Stimulated activated naive CD4-positive, alpha-beta T cell treated with Interleukin-2 at 50 U/mL for 16 hours (primary cell): ENCODE measurements around the gene SC5D.

Experiments
- DNase-seq: peaks from one replicate; lab custom pipeline; 2025; lab: John Stamatoyannopoulos, UW

The SC5D gene, protein sequence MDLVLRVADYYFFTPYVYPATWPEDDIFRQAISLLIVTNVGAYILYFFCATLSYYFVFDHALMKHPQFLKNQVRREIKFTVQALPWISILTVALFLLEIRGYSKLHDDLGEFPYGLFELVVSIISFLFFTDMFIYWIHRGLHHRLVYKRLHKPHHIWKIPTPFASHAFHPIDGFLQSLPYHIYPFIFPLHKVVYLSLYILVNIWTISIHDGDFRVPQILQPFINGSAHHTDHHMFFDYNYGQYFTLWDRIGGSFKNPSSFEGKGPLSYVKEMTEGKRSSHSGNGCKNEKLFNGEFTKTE

GRCh38 chr11:121292495-121293287 is at the start of gene SC5D:
TSS of gene SC5D (plus strand) at chr11:121292771. CDS start at chr11:121303376, 10,605 bp downstream.
- peak; percentile 89 for DNase-seq

DNA sequence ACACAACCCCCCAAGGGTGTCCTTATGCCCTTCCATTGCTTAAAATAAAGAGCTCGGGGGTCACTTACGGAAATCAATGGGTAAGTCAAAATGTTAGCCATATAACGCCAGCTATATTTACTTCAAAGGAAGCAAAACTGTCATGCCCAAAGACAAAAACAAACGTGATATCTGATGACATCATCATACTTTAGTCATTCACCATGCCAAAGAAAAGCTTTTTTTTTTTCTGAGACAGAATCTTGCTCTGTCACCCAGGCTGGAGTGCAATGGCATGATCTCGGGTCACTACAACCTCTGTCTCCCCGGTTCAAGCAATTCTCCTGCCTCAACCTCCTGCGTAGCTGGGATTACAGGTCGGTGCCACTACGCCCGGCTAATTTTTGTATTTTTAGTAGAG is 47.7 kb upstream of the SC5D start:
- DNase-seq = no peak

DNA sequence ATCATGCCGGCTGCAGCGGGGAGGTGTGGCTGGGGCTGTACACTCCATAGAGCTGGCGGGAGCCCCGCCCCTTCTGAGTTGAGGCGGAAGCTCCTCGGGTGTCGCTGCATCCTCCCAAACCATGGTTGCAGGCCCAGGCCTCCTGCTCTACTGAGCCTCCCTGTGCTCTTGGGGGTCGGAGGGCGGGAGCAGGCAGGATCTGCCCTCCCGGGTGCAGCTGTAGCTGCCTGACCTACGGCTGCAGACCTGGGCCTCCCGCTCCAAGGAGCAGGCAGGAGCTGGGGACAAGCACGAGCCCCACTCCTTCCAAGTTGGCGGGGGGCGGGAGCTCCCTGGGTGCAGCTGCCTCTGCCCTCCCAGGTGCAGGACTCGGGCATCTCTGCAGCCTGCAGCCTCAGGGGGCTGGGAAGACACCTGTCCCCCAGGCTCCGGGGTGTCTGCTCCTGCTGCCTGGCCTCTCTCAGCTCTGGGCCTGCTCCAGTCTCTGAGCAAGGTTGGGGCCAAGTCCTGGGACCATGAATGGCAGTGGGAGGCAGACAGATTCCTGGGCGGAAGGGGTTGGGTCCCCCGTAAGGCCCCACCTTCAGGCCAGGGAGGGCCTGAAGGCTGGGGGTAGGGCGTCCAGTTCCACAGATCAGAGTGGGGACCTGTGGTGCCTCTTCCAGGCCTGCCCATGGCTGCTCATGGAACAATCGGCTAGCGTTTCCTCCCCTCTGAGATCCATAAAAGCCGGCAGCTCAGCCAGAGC is 46.4 kb upstream of the SC5D start:
- DNase-seq = no peak

- no peak for DNase-seq
Measured at GRCh38 chr11:121246769-121247035, 45.9 kb upstream of the SC5D start.

DNA sequence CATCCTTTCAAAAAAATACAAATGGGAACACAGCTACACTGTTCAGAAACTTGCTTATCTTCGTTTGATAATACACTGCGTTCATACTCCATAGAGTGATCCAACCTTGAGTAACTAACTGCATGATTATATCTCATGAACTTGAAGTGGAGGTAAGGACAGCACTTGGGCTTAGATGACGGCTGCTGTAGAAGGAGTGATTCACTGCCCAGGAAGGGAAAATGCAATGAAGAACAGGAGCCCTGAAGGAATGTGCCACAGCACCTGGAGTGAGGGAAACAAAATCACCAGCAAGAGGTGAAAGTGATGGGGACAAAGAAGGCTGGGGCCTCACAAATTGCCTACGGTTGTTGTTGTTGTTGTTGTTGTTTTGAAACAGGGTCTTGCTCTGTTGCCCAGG is 44.1 kb upstream of the SC5D start:
- DNase-seq = no peak

DNA sequence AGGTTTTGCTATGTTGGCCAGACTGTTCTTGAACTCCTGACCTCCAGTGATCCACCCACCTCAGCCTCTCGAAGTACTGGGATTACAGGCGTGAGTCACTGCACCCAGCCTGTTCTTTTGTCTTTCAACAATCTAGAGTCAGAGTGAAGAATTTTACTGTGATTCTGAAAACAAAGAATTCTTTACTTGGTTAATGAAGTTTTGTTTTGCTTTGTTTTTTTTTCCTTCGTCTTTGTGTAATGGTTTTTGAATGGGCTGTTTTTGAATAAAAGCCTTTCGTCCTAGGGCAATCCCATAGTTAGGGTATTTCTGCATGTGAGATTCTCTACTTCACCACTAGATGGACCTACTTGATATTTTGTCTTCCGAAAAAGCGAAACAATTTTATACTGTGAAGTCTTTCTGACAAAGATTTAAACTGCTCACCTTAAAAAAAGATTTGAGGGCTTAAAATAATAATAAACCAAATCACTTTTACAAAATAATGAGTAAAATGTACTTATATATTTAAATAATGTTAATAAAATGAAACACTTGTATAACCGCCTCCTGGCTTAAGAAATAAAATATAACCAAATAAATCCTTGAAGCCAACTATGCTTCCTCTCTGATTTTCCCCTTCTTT is 43.4 kb upstream of the SC5D start:
- peak; percentile 4 for DNase-seq

DNA sequence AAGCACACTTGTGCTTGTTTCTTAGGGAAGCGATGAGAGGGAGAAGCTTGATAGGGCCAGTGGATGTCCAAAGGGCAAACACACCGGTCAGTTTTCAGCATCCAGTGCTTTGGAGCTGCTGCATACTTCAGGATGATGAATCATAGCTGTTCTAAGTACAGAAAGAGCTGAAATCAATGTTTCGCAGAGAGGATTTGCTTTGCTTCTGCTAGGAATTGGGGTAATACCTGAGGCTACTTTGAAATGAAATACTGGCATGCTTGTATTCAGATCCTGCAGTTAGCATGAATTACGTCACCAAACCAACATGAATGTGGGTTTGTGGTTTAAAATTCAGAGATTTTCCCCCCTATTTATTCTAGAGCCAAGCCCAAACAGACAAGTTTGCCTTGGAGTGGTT is 41.7 kb upstream of the SC5D start:
- DNase-seq = no peak

GRCh38 chr11:121253951-121254350 is 38.6 kb upstream of the SC5D start:
- DNase-seq = no peak

GRCh38 chr11:121254756-121255155 is 37.8 kb upstream of the SC5D start:
- DNase-seq = no peak

DNA sequence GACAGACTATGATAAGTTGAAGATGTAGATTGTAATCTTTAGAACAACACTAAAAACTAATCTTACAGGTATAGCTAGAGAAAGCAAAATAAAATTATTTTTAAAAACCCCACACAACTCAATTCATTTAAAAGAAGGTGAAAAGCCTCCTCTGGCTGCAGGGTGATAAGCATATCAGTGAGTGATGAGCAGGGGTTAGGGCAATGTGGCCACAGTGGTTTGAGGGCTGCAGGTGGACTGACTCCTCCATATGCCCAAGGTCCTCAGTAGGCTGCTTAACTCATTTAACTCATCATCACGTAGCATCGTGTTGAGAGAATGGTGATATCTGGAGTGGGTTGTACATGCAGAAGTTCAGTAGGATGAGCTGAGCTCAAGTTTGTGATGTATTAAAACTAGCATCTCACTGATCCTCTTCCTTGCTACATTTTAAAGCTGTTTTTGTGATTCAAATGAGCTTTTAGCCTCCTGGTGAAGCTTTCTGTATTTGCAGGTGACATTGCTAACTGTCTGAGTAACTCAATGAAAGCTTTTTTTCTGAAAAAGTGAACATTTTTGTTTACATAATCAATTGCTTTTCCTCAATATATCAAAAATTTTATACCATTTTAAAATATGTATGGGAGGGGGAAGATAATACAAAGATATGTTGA is 37.0 kb upstream of the SC5D start:
- DNase-seq = no peak

DNA sequence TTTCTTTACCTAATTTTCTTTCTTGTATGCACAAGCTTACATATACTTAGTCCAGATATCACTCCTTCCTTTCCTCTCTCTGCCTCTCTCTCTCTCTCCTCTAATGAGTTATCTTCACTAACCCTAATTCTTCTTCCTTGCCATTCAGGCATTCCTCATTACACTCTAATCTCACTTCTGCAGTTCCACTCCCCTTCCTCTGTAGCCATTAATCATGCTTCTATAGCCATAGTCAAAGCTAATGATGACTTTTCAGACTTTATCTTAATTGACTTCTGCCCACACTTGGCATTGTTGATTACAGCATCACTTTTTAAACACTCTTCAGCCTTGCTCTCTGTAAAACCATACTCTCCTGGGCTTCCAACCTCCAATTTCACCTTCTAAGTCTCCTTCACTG is 35.3 kb upstream of the SC5D start:
- DNase-seq = no peak

DNA sequence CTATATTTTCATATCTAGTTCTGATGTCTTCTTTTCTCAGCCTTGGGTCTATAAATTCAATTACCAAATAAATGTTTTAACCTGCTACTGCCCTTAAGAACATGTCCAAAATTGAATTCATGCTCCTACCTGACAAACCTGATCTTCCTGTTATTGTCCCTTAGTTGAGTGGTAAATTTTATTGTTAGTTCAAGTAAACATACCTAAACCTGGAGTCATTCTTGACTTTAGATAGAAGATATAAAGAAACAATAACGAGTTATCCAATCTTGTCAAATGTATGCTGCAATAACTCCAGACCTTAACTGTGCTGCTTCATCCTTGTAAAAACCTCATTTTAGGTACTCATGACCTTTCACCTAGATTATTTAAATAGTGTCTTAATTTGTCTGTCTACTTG is 34.6 kb upstream of the SC5D start:
- no peak for DNase-seq

DNA sequence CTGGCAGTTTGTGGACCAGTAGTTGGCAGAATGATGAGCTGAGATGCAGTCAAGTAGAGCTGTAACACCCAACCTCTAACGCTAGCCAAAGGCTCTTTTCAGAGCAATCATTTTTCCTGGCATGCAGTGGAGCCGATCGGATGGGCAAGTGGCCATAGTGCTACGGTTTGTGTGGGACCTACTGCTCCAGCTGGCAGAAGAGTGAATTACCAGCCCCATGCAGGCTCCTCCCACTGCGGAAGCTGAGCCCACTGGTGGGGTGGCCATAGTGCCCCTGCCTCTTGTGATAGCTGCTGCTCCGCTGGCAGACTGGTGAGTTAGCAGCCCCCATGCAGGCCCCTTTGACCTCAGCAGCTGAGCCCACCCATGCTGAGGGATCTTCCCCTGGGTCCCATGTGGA is 27.0 kb upstream of the SC5D start:
- DNase-seq = no peak

DNA sequence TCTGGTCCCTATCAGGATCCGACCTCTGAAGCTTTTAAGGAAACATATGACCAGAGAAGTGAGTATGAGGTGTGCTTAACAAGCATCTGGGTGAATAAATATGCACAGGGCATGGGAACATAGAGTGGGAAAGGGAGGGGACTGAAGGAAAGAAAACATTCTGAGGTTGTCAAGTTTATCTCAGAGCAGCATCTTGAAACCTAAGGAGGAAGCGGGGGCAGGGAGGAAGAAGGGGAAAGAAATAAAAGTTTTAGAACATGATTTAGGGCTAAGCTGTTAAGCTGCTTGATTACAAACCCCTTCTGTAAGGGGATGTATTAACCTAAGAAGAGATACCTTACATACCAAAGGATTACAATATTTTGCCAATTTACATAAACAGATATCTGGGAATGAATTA is 24.0 kb upstream of the SC5D start:
- no peak for DNase-seq

- no peak for DNase-seq
Measured at GRCh38 chr11:121270001-121270678, 22.4 kb upstream of the SC5D start.

DNA sequence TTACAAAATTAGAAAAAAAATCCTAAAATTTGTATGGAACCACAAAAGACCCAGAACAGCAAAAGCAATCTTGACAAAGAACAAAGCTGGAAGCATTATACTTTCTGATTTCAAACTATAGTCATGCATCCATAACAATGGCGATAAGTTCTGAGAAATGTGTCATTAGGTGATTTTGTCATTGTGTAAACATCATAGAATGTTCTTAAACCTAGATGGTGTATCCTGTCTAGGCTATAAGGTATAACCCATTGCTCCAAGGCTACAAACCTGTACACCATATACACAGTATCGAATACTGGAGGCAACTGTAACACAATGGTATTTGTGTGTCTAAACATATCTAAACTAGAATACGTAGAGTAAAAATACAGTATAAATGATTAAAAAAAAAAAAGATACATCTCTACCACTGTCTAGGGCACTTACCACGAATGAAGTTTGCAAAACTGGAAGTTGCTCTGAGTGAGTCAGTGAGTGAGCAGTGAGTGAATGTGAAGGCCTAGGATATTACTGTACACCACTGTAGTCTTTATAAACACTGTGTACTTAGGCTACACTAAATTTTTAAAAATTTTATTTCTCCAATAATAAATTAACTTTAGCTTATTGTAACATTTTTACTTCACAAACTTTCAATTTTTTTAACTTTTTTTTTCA is 18.1 kb upstream of the SC5D start:
- no peak for DNase-seq

DNA sequence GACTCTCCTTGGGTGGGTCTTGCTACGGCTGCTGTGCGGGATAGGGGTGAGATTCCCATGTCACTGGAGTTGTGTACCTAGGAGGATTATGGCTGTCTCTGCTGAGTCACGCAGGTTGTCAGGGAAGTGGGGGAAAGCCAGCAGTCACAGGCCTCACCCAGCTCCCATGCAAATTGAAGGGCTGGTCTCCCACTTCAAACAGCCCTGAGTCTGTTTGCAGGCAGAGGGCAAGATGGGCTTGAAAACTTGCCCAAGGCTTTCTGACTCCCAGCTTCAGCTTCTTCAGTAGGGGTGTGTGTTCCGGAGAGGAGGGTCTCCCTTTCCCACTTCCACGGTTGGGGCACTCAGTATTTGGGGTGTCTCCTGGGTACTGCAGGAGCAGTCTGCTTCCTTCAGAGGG is 10.9 kb upstream of the SC5D start:
- DNase-seq = no peak

DNA sequence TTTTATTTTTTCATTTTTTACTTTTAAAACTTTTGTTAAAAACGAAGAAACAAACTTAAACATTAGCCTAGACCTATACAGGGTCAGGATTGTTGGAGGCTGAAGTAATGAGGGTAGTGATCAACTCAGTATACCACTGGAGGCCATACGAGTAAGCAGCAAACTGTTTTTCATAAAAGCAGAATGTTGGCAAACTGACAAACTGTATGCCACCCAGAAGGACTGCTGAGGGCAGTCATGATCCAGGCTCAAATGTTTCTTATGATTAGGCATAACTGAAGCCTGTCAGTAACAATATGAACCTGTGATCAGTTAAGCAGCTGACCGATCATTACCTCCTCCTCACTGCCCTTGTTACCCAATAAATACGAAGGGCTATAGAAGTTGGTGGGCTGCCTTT is 10.2 kb upstream of the SC5D start:
- no peak for DNase-seq

GRCh38 chr11:121282886-121283502 is 9.6 kb upstream of the SC5D start:
- no peak for DNase-seq

DNA sequence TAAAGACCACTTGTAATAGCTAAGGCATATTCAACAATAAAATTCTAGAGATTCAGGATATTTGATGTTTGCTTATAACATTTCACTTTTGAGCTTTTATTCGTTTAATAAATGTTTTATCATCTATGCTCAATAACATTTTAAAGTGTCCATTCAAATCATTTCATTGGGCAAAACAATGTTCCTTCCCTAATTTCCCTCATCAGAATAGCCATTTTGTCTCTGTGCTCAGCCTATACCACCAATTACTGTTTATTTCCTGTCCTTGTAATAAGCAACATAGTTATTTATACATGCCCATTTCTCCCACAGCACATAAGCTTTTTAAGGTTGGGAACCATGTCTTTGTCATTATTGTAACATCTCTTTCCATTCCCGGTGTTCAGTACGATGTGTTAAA is 1.3 kb upstream of the SC5D start:
- no peak for DNase-seq
